WI38 (cell line): ENCODE measurements around the gene PLEKHM3.

Experiments used
- H3K4me3 ChIP-seq: 2 replicates; pipeline ENCODE4 v1.5.1; 2011; ENCODE audit warnings: low read depth, mild to moderate bottlenecking, control low read depth, low read length
- CTCF ChIP-seq: IDR thresholded peaks from 2 replicates; pipeline ENCODE4 v1.5.1; 2012; ENCODE audit warnings: low read depth, mild to moderate bottlenecking, control low read depth, low read length

PLEKHM3 gene

GRCh38 chr2:207792244-207792785 lies 233.0 kb downstream of the PLEKHM3 start:
- no peak overlapping the region for H3K4me3 ChIP-seq
- no peak for TF ChIP-seq CTCF

GRCh38 chr2:207791579-207792243 lies 233.6 kb downstream of the PLEKHM3 start:
- TF ChIP-seq CTCF = no peak
- H3K4me3 ChIP-seq = no peak overlapping the region

- no peak for TF ChIP-seq CTCF
- no peak overlapping the region for H3K4me3 ChIP-seq
Measured at GRCh38 chr2:207790898-207791297, 234.4 kb downstream of the PLEKHM3 start.

GRCh38 chr2:207787800-207788199 lies 237.5 kb downstream of the PLEKHM3 start:
- TF ChIP-seq CTCF = no peak
- H3K4me3 ChIP-seq = no peak overlapping the region

- TF ChIP-seq CTCF = no peak
- no peak overlapping the region for H3K4me3 ChIP-seq
Measured at GRCh38 chr2:207787017-207787416, 238.3 kb downstream of the PLEKHM3 start.

- no peak overlapping the region for H3K4me3 ChIP-seq
- no peak for TF ChIP-seq CTCF
Measured at GRCh38 chr2:207784898-207785297, 240.4 kb downstream of the PLEKHM3 start.

- H3K4me3 ChIP-seq = no peak overlapping the region
- no peak for TF ChIP-seq CTCF
Measured at GRCh38 chr2:207783514-207783913, 241.8 kb downstream of the PLEKHM3 start.
